BLaER1 (cell line): ENCODE measurements around the gene TCFL5.

Source experiments
- H3K27ac ChIP-seq: shearing (Covaris generic); formaldehyde crosslinking; 2 replicates; pipeline ENCODE4 v1.8.1; 2022
- H3K27me3 ChIP-seq: shearing (Covaris generic); formaldehyde crosslinking; 2 replicates; pipeline ENCODE4 v1.8.1; 2022
- H3K36me3 ChIP-seq: shearing (Covaris generic); formaldehyde crosslinking; 2 replicates; pipeline ENCODE4 v1.8.1; 2022
- H3K4me1 ChIP-seq: shearing (Covaris generic); formaldehyde crosslinking; 2 replicates; pipeline ENCODE4 v1.8.1; 2022
- H3K4me2 ChIP-seq: shearing (Covaris generic); formaldehyde crosslinking; 2 replicates; pipeline ENCODE4 v1.8.1; 2022
- H3K4me3 ChIP-seq: shearing (Covaris generic); formaldehyde crosslinking; 2 replicates; pipeline ENCODE4 v1.8.1; 2022
- H3K9ac ChIP-seq: shearing (Covaris generic); formaldehyde crosslinking; 2 replicates; pipeline ENCODE4 v1.8.1; 2022
- H3K9me3 ChIP-seq: shearing (Covaris generic); formaldehyde crosslinking; 2 replicates; pipeline ENCODE4 v1.8.1; 2022
- H4K20me1 ChIP-seq: shearing (Covaris generic); formaldehyde crosslinking; 2 replicates; pipeline ENCODE4 v1.8.1; 2022
- Cebpa-rat ChIP-seq: shearing (Covaris generic); IDR thresholded peaks from 2 replicates; pipeline ENCODE4 v1.8.1; 2022

Gene TCFL5

GRCh38 chr20:62825986-62826645 lies 35.5 kb downstream of the TCFL5 start:
- Histone ChIP-seq H3K27ac (peak overlapping the region; percentile 64), H3K4me1 (peaks cover 96% of the 10 kb centered on the region), H3K4me2 (peak overlapping the region; percentile 85), H4K20me1 (peaks cover 36% of the 10 kb centered on the region), H3K36me3 (peaks cover 24% of the 10 kb centered on the region; the same call in 1 of the 2 replicates), H3K4me3 (peak overlapping the region; percentile 28; the same call in 1 of the 2 replicates), H3K9ac (peak overlapping the region; percentile 45; the same call in 1 of the 2 replicates), H3K27me3 (no peaks in the 10 kb centered on the region), H3K9me3 (no peaks in the 10 kb centered on the region)
- no peak for TF ChIP-seq Cebpa-rat

- peak overlapping the region; percentile 28; the same call in 1 of the 2 replicates for H3K4me3 ChIP-seq
- H3K9me3 ChIP-seq, result no peaks in the 10 kb centered on the region
- H3K4me1 ChIP-seq, result peaks cover 98% of the 10 kb centered on the region
- H3K9ac ChIP-seq, result peak overlapping the region; percentile 45; the same call in 1 of the 2 replicates
- H3K27me3 ChIP-seq, result 0 out of 2 replicates have a peak, but pooled peaks cover 2% of the 10 kb centered on the region
- H3K27ac ChIP-seq, result peak overlapping the region; percentile 64
- H3K36me3 ChIP-seq, result peaks cover 24% of the 10 kb centered on the region; the same call in 1 of the 2 replicates
- peak overlapping the region; percentile 85 for H3K4me2 ChIP-seq
- no peak for TF ChIP-seq Cebpa-rat
- peaks cover 43% of the 10 kb centered on the region for H4K20me1 ChIP-seq
Observed at GRCh38 chr20:62825333-62825985, 36.2 kb downstream of the TCFL5 start.

GRCh38 chr20:62824476-62825332 lies 36.9 kb downstream of the TCFL5 start:
- Histone ChIP-seq H3K36me3 (peaks cover 24% of the 10 kb centered on the region; the same call in 1 of the 2 replicates), H3K27ac (peak overlapping the region; percentile 63), H3K9ac (peak overlapping the region; percentile 68)

GRCh38 chr20:62823688-62824475 lies 37.7 kb downstream of the TCFL5 start:
- no peak for TF ChIP-seq Cebpa-rat
- Histone ChIP-seq H3K4me1 (peaks cover 98% of the 10 kb centered on the region), H3K36me3 (peaks cover 20% of the 10 kb centered on the region; the same call in 1 of the 2 replicates), H3K4me2 (peak overlapping the region; percentile 97), H3K4me3 (peak overlapping the region; percentile 51), H4K20me1 (peaks cover 57% of the 10 kb centered on the region), H3K9ac (peak overlapping the region; percentile 68), H3K27ac (peak overlapping the region; percentile 63), H3K27me3 (peaks cover 17% of the 10 kb centered on the region), H3K9me3 (no peaks in the 10 kb centered on the region)

More at GRCh38 chr20:62824476-62825332, 36.9 kb downstream of the TCFL5 start:
- H3K9me3 ChIP-seq, result no peaks in the 10 kb centered on the region
- peak overlapping the region; percentile 97 for H3K4me2 ChIP-seq
- H3K27me3 ChIP-seq, result peaks cover 9% of the 10 kb centered on the region
- TF ChIP-seq Cebpa-rat, result no peak
- H4K20me1 ChIP-seq, result peaks cover 50% of the 10 kb centered on the region
- H3K4me1 ChIP-seq, result peaks cover 98% of the 10 kb centered on the region
- peak overlapping the region; percentile 51 for H3K4me3 ChIP-seq

GRCh38 chr20:62822788-62823651 lies 38.6 kb downstream of the TCFL5 start:
- no peaks in the 10 kb centered on the region for H3K9me3 ChIP-seq
- peaks cover 98% of the 10 kb centered on the region for H3K4me1 ChIP-seq
- H3K4me3 ChIP-seq, result no peak overlapping the region
- H3K9ac ChIP-seq, result peak overlapping the region; percentile 29; the same call in 1 of the 2 replicates
- TF ChIP-seq Cebpa-rat, result no peak
- peaks cover 26% of the 10 kb centered on the region for H3K27me3 ChIP-seq
- peaks cover 66% of the 10 kb centered on the region for H4K20me1 ChIP-seq
- peak overlapping the region; percentile 97 for H3K4me2 ChIP-seq
- peaks cover 13% of the 10 kb centered on the region; the same call in 1 of the 2 replicates for H3K36me3 ChIP-seq
- H3K27ac ChIP-seq, result peak overlapping the region; percentile 38; the same call in 1 of the 2 replicates

GRCh38 chr20:62822239-62822787 lies 39.3 kb downstream of the TCFL5 start:
- H3K4me1 ChIP-seq, result peaks cover 98% of the 10 kb centered on the region
- peaks cover 33% of the 10 kb centered on the region for H3K27me3 ChIP-seq
- H4K20me1 ChIP-seq, result peaks cover 73% of the 10 kb centered on the region
- peak overlapping the region; percentile 97 for H3K4me2 ChIP-seq
- H3K9me3 ChIP-seq, result no peaks in the 10 kb centered on the region
- no peak overlapping the region for H3K27ac ChIP-seq
- no peak overlapping the region for H3K9ac ChIP-seq
- no peak for TF ChIP-seq Cebpa-rat
- H3K4me3 ChIP-seq, result no peak overlapping the region
- peaks cover 6% of the 10 kb centered on the region; the same call in 1 of the 2 replicates for H3K36me3 ChIP-seq

- H3K4me2 ChIP-seq, result peak overlapping the region; percentile 97
- H3K36me3 ChIP-seq, result peaks cover 2% of the 10 kb centered on the region; the same call in 1 of the 2 replicates
- H3K4me3 ChIP-seq, result no peak overlapping the region
- TF ChIP-seq Cebpa-rat, result no peak
- no peak overlapping the region for H3K9ac ChIP-seq
- H3K4me1 ChIP-seq, result peaks cover 97% of the 10 kb centered on the region
- H3K9me3 ChIP-seq, result no peaks in the 10 kb centered on the region
- no peak overlapping the region for H3K27ac ChIP-seq
- peaks cover 77% of the 10 kb centered on the region for H4K20me1 ChIP-seq
- peaks cover 38% of the 10 kb centered on the region for H3K27me3 ChIP-seq
Observed at GRCh38 chr20:62821726-62822210, 39.9 kb downstream of the TCFL5 start.
